Activated effector memory CD4-positive, alpha-beta T cell treated with Interleukin-2 at 50 U/mL for 16 hours (primary cell): ENCODE measurements around the gene SEC61A1.
A peak's percentile ranks its signal among the peaks of the same experiment; 100 is the strongest.

ENCODE experiments used
- DNase-seq: peaks from one replicate; pipeline ENCODE4 v3.0.0-alpha.2; 2020

The SEC61A1 gene

DNA sequence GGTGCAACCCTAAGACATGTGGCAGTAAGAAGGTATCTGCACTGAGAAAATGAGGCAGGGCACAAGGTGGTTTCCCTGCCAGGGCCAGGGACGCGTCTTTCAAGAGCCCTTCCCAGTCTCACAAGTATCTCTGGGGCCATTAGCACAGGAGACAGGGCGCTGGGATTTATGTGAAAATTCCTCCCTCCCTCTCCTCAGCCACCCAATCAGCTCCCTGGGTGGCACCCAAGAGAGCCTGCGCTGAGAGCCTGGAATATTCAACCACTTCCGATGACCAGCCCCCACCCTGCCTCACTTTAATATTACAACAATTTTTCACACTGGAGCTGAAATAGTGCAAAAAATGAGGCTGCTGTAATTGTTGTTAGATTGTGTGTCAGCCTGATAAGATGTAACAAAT, 26.1 kb downstream of the SEC61A1 start:
- DNase-seq: no peak

DNA sequence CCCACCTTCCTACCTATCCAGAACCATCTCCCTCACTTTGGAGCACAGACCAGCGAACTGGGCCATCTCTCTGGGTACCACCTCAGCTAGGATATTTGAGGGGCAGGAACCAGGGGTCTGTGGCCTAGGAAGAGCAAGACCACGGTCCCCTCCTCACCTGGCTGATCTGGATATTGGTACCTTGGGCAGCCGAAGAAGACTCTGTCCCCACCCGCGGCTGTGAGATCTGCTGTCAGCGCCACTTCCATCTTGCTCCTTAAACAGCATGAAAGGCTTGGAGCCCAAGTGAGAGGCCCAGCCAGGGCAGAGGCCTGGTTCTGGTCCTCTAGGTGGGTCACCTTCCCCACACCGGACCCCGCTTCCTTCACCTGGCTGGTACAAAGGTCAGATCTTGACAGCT, 26.6 kb downstream of the SEC61A1 start:
- DNase-seq: no peak

DNA sequence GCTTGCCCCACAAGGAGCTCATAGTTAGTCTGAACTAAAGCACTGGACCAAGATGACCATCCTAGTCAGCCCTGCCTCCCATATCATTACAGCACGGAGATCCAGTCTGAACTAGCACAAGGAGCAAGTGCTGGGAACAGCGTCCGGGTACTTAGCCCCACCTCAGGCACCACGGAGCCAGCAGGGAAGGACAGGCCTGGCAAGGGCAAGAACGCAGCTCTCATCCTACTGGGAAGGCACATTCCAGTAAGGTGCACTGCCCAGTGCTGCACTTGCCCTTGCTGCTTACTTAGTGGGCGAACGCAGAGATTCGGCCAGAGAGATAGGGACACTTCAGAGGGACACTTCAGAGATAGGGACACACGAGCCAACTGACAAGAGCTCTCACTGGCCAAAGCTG, 27.6 kb downstream of the SEC61A1 start:
- DNase-seq: no peak

DNA sequence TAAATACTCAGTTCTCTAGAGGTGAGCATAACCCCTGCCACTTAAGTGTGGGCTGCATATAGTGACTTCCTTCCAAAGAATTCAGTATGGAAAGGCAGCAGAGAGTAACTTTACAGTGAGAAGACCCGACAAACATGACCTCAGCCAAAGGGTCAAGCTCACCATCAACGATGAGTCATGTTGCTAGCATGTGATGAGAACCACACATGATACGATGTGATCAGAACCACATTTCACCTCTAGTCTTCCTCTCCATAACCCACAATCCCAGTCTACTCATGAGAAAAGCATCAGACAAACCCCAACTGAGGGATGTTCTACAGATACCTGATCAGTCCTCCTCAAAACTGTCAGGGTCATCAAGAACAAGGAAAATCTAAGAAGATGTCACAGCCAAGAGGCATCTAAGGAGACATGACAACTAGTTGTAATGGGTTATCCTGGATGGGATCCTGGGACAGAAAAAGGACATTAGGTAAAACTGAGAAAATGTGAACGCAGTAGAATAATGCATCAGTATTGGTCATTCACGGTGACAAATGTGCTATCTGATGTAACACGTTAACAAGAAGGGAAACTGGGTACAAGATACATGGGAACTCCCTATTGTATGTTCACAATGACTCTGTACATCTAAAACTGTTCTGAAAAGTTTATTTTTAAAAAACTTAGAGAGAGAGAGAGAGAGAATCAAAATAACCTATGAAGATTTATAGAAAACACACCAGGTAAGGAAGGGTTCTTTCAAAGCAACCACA, 28.3 kb downstream of the SEC61A1 start:
- DNase-seq: no peak

DNA sequence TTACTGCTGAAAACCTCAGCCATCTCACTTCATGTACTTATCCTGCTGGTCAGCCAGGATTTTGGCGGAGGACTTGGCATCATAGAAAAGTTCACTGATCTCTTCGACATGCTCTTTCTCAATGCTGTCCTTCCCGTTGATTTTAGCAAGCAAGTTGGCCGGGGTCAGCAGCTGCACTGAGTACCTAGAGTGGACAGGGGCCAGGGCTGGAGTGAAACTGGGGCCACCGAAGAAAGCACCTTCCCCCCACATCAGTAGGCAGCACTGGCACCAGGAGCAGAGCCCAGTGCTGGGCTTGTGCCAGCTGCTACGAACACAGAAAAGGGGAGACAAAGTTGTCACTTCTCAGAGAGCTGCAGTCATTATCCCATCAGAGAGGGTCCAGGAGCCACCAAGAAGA, 29.0 kb downstream of the SEC61A1 start:
- DNase-seq: no peak

DNA sequence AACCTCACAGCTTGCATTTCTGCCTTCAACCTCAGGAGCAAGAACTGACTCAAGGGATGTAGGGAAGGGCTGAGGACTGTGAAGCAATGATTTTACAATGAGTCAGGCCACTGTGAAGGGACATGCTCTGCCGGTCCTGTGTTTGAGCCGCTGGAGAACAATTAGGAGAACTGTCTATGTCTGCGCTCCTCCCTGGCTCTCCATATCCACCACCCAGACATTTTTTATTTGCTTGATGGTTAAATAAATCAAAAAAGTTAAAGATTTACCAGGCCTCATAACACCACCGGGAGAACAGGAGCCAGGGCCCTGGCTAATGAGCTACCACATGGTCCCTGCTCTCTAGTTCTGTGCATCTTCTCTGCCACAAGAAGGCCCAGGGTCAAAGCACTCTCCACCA, 29.6 kb downstream of the SEC61A1 start:
- DNase-seq: no peak

DNA sequence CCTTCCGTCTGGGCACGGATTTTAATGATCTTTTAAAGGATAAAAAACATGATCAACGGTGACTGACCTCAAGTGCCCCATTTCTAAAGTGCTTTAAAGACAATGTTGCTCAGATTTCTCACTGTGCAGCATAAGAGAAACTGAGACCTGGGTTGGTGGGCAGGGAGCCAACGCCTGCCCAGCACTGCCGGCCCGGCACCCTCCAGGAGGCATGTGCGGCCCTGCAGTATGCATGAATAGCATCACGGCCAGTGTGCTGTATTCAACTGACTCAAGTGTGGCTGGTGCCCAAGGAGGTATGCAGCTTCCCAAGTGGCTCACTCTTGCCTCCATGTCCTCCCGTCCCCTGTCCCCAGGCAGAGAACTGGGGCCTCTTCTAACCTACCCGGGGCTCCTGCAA, 30.3 kb downstream of the SEC61A1 start:
- DNase-seq: no peak

DNA sequence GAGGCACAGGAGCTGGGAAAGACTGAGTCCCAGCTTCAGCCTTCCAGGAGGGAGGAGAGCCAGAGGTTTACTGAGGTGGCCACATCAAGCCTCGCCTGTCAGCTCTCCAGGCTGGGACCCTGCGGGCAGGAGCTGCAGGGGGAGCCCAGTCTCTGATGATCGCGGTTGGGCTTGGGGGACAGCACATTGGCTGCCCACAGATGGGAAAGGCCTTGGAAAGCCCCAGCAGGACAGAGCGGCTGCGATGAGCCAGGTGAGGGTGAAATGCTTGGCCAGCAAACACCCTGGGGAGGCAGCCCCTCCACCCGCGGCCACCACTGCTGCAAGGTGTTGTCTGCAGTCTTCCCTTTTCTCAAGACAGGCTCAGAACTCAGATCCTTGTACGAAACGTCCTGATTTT, 31.2 kb downstream of the SEC61A1 start:
- no peak for DNase-seq

DNA sequence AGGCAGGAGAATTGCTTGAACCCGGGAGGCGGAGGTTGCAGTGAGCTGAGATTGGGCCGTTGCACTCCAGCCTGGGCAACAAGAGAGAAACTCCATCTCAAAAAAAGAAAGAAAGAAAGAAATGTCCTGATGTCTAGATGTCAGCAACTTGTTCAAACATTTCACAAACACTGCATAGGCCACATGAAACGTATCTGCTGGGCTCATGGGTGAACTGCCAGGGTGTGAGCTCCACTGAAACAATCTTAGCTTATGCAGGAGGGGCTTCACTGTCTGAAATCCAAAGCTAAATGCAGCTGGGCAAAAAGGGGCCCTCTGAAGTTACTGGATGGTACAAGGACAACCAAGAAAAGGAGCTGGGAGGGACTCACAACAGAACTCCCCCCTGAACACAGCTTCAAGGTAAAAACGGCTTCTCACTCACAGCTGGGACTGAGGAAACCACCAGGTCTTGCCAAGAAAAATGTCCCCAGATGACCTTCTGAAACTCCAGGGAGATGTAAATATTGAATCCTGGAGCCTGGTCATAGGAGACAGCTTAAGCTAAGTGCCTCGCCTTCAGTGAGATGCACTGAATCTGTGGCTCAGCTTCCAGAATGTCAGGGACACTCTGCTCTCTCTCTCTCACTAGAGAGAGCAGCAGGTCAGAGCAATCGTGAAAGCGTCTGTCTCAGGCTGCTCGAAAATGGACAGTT, 31.9 kb downstream of the SEC61A1 start:
- DNase-seq: no peak

DNA sequence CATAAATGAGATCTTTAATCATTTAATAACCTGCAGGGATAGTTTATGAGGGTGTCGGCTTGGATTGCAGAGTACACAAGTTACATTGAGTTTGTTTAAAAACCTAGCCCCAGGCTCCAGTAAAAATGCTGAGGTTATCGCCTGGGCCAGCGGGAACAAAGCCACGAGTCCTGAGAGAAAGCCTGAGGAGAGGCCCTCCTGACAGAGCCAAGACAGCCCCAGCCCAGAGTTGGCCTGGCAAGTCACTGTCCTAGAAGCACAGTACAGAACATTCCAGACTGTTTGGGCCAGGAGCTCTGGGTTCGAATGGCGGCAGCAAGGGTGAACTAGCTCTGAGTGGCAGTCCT, 32.4 kb downstream of the SEC61A1 start:
- DNase-seq: no peak

DNA sequence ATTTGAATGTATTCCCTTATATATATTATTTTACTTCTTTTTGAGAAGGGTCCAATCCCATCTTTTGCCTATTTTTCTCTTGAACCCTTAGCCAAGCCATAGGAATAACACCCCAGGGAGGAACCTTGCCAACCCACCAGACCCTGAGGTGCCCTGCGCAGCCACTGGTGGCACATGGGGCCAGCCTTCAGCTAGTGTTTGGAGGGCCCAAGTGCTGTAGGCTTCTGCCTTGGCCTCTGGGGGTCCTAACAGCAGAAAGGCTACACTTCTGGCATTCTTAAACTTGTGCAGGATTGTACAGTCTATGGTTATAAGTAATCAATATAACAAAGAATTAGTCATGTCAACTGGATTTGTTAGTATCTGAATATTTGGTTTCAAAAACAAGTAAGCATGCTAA, 36.9 kb downstream of the SEC61A1 start:
- DNase-seq: no peak

DNA sequence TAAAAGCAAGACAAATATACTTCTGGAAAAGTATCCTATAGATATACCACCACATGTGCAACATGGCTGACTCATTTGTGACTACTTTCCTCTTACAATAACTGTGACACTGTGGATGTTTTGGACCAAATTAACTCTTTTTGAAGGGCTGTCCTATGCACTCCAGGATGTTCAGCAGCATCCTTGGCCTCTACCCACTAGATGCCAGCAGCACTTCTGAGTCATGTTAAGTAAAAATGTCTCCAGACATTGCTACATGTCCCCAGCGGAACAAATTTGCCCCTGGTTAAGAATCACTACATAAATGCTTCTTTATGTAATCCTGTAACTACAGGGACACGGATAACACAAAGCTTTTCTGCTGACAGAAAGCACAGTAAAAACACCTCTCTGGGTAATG, 39.3 kb downstream of the SEC61A1 start:
- DNase-seq: no peak

DNA sequence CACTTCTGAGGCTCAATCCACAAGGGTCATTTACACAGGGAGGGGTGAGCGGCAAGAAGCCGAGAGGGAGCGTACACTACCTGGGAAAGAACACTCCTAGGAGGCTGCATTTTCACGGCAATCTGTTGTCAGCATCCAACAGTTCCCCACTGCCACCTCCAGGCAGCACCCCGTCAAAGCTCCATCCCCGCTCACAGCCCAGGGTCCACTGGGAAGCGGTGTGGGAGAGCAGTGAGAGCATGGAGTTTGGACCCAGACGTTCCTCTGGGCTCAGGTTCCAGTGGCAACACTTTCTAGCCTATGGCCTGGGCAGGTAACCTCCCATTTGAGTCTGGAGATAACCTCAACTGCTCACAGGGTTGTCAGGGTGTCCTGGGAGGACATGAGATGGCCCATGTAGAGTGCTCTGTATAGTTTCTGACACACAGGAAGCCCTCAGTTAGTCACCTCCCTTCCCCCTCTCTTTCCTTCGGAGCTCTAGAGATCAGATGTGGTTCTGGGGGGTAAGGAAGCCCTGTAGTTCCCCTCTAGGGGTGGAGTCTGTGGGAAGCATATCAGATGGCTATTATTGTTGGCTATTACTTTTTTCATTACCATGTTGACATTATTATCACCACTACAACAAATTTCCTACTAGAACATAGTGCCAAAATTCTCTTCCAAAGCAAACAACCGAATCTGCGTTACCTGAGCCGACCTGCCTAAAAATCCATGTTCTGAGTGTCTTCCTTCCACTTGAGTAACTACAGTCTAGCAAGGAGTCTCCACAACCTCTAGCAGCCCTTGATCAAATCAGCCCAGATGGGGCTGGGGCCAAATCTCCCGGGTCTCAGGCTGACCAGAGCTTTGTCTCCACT, 42.3 kb downstream of the SEC61A1 start:
- DNase-seq: no peak

DNA sequence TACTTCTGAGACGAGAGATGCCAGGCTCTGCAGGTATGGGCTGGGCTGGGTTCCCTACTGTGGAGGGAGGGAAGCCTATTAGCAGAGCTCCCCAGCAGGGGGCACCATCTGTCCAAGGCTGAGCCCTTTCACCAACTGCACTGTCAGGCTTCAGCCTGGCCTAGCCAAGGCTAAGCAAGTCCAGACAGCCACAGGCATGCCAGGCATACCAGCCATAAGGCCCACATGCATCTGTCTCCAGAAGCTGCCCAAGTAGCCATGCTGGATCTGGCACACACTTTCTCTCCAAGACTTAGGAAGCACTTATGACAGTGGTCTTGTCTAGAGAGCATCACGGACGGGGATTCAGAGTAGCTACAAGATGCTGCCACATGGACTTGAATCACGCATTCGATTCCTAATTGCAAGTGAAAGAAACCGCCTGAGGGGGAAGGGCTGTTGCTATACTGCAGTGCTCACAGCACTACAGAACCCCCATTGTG, 43.0 kb downstream of the SEC61A1 start:
- DNase-seq: peak; percentile 66

DNA sequence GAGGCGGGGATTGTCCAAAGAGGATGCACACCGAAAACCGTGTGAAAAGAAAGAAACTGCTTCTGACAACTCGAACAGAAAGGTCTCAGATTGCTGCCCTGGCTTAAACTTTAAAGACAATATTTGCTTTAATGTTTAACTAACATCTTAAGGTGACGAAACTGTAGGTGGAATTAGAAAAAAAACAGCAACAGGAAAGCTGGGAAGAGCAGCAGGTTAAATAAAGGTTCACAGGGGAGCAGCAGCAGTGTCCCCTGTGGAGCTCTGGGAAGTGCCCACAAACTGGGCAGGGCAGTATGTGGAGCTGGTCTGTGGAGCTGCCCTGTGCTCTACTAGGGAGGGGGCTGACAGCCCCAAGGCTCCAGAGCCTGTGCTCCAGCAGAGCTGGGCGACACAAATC, 46.0 kb downstream of the SEC61A1 start:
- DNase-seq: no peak

DNA sequence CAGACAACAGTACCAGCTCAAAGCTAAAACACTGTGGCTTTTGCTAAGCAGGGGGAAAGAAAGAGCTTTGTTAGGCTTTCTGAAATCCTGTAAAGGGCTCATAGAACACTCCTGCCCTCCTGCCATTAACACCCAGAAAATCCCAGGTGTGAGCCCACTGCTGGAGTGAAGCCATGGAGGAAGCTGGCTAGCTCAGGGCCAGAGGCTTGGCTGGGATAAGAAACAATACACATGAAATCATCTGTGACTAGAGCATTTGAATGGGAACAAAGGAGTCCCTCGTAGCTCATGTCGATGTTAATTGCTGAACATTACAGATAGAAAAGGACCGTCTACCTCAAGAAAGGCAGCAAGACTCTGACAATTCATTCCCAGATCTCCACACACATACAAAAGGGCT, 47.9 kb downstream of the SEC61A1 start:
- no peak for DNase-seq

DNA sequence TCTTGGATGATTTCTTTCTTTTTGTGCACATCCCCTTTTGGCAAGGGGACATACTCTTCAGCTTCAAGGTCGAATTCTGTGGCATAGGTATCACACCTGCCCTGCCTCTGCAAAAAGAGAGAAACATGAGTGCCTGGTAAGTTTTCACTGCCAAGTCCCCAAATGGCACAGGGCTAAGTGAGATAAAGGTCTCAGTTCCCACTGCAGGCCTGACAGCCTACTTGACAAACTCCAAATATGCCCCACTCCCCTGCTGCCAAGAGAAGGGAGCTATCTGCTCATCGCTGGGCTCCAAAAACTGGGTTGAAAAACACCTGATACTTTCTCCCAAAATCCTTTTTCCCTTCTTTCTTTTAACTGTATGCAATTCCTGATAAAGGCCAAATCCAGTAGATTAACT, 48.4 kb downstream of the SEC61A1 start:
- no peak for DNase-seq

DNA sequence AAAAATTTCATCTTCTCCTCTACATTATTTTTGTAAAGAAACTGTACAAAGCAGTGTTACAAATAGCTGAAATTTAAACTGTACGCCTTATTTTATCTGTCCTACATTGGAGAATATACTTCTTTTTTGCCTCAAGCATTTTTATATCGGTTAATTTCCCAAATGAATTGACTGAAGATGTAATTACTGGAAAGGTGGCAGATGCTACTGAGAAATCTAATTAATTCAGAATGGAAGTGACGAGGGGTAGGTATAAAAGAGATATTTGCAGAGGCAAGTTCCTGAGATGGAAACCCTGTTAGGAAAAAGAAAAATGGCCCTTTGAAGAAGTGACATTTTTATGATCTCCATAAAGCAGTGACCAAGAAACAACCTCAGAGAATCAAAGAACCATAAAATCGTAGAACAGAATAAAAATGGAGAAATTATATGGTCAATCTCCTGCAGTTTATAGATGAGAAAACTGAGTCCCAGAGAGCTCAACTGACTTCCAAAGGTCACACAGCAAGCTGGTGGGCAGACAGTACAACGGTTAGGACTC, 51.0 kb downstream of the SEC61A1 start:
- no peak for DNase-seq

DNA sequence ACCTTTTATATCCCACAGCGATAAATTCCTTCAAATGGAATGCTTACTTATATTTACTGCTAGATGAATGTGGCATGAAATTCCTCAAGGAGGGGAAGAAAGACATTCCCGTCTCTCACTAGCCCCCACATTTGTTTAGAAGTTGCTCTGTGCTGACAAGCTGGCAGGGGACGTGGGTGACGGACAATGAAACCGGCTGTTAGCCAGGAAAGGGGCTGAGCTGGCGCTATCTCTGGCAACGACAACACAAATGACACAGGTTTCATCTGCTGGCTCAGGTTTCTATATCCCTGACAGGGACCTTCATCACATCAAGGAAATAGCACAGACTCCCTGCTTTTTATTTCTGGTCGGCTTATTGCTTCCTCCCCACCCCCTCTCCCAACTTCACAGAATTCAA, 55.6 kb downstream of the SEC61A1 start:
- no peak for DNase-seq

DNA sequence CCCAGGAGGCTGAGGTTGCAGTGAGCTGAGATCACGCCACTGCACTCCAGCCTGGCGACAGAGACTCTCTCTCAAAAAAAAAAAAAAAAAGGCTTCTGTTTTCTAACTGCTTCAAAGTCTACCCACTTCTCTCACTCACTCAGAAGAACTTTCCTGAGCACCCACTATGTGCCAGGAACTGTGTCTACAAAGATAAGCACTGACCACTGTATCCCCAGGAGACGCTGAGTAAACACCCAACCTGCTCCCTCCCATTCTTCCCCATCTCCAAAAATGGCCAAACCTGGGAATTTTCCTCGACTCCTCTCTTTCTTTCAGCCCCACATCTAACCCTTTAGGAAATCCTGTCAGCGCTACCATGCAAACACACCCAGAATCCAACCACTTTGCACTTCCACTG, 58.9 kb downstream of the SEC61A1 start:
- no peak for DNase-seq

DNA sequence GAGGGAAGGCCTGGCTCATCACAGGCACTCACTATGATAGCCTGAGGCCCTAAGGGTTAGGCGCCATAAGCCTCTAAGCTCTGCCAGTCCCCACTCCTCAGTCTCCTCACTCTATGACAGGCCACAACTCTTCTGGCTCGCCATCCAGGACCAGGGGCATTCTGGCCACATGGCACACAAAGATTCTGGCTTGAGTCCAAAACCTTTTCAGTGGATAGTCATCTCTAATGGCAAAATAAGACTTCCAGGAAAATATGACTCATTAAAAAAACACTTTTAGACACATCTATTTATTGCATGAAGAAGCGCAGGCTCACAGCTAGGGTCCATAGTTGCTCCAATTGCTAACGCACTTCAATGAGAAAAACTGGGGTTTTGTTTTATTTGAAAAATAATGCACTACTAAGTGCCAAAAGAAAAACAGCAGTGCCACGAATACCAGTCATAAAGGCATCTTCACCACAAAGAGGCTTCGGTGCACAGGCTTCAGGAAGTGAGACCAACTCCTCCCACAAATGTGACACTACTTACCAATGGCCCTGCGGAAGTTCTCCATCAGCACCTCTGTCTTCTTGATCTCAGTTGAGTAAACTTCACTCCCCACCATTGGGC, 60.2 kb downstream of the SEC61A1 start:
- peak; percentile 31 for DNase-seq

DNA sequence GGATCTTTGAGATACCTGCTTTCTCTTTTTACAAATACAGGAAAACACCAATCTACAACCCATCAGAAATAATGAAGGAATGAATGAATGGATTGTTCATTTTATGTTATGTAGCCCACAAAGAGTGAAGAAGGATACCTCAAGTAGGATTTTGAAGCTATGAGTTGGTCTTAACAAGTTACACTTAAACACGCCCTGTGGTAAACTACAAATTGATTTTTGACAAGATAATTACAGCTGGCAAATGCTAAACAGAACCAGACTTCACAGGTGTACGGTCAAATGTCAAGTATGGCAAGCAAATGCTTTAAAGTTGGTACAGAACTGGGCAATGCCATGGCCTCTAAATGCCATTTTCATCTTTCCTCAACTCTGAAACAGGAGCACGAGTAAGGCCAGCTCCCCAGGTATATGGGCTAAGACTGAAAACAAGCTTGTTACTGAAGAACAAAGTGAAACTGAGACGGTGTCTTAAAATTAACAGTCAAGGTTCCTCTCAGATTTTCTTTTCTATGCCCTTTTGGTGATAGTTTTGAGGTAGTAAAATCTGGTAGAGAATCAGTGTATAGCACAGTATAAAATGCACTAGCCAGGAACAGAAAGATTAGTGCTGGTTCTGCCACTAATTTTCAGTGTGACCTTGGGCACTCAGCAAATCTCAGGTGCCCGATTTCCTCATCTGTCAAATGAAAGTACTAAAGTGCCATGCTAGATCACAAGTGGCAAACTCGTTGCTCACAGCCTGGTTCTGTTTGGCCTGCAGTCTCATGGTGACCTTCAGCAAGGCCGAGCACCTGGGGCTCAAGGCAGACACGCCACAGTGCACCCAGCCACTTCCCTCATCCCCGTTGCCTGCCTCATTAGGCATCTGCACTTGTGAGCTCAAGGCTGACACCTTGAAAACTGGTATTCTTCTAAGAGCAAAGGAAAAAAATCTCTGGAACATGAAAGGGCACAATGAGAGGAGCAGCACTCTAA, 61.9 kb downstream of the SEC61A1 start:
- no peak for DNase-seq
